ENCODE measurements around the gene CHFR. TPM values are rescaled to one million over a fixed set of nuclear protein-coding genes. Genes with fewer than 3 reads are reported as not detected.
"Not testable (repeated sequence)": the region's sequence is repeated elsewhere in the genome, so short reads cannot be mapped to it uniquely, and the experiment has no call there.

CHFR gene
- total and polyA plus RNA-seq, 8 donors: 14.7 to 107 (median 59.2) TPM

GRCh38 chr12:132797820-132798570 lies 89.4 kb downstream of the CHFR start:
- peaks cover 94 to 96% (median 96%) of the 10 kb centered on the region in 4 donors for H3K36me3 ChIP-seq
- TF ChIP-seq EP300 (IDR thresholded peaks at IDR 0.05) (no peak), CTCF (IDR thresholded peaks at IDR 0.05) (no peak), POLR2A (IDR thresholded peaks at IDR 0.05) (no peak), POLR2AphosphoS5 (IDR thresholded peaks at IDR 0.05) (no peak)
- intact Hi-C loops (cut with DNase I; ENCODE audit: low total_unique reads): no loop called here
- no peaks in the 10 kb centered on the region for H3K9me3 ChIP-seq
- no peaks in the 10 kb centered on the region for H3K4me1 ChIP-seq
- no peak for DNase-seq
- no peaks in the 10 kb centered on the region for H3K27me3 ChIP-seq
- no peak overlapping the region for H3K27ac ChIP-seq
- H3K4me3 ChIP-seq: no peak overlapping the region
- 89 to 94% (median 91%) methylated on average over 21 to 24 of the region's 24 CpGs for WGBS, 5 donors

- no peak for TF ChIP-seq CTCF (IDR thresholded peaks at IDR 0.05)
- TF ChIP-seq POLR2A (IDR thresholded peaks at IDR 0.05): no peak
- no peak for TF ChIP-seq POLR2AphosphoS5 (IDR thresholded peaks at IDR 0.05)
- TF ChIP-seq EP300 (IDR thresholded peaks at IDR 0.05): no peak
These were observed 91.6 kb downstream of the CHFR start for GRCh38 chr12:132795847-132796246.

GRCh38 chr12:132791940-132792339 lies 95.5 kb downstream of the CHFR start:
- H3K4me1 ChIP-seq; H3K9me3 ChIP-seq; intact Hi-C loops (cut with DNase I; ENCODE audit: low total_unique reads); H3K27ac ChIP-seq; DNase-seq; H3K4me3 ChIP-seq; H3K27me3 ChIP-seq: not testable (repeated sequence)
- peaks cover 63 to 96% (median 92%) of the 10 kb centered on the region in 4 donors for H3K36me3 ChIP-seq
- 85 to 98% (median 96%) methylated on average over 2 of the region's 2 CpGs for WGBS, 5 donors

More at GRCh38 chr12:132795847-132796246, 91.6 kb downstream of the CHFR start:
- no peaks in the 10 kb centered on the region for H3K9me3 ChIP-seq
- H3K27me3 ChIP-seq: no peaks in the 10 kb centered on the region
- no peak for DNase-seq
- WGBS, 5 donors: 94 to 96% (median 95%) methylated on average over 14 of the region's 14 CpGs
- intact Hi-C loops (cut with DNase I; ENCODE audit: low total_unique reads): no loop called here
- H3K4me1 ChIP-seq: no peaks in the 10 kb centered on the region
- H3K4me3 ChIP-seq: no peak overlapping the region
- peaks cover 72 to 96% (median 93%) of the 10 kb centered on the region in 4 donors for H3K36me3 ChIP-seq
- no peak overlapping the region for H3K27ac ChIP-seq

- TF ChIP-seq POLR2A (IDR thresholded peaks at IDR 0.05): no peak
- TF ChIP-seq POLR2AphosphoS5 (IDR thresholded peaks at IDR 0.05): no peak
- Histone ChIP-seq H3K27me3 (no peaks in the 10 kb centered on the region), H3K9me3 (no peaks in the 10 kb centered on the region), H3K27ac (no peak overlapping the region), H3K4me3 (no peak overlapping the region), H3K36me3 (peaks cover 54 to 96% (median 92%) of the 10 kb centered on the region in 4 donors), H3K4me1 (no peaks in the 10 kb centered on the region)
- intact Hi-C loops (cut with DNase I; ENCODE audit: low total_unique reads): no loop called here
- no peak for DNase-seq
- WGBS, 5 donors: 94 to 99% (median 96%) methylated on average over 21 of the region's 21 CpGs
These were observed 98.3 kb downstream of the CHFR start for GRCh38 chr12:132789099-132789471.

- H3K36me3 ChIP-seq: peaks cover 54 to 96% (median 92%) of the 10 kb centered on the region in 4 donors
- H3K27ac ChIP-seq: no peak overlapping the region
- no peak for DNase-seq
- no peaks in the 10 kb centered on the region for H3K27me3 ChIP-seq
- WGBS, 5 donors: 94 to 97% (median 95%) methylated on average over 20 to 29 of the region's 29 CpGs
- H3K4me3 ChIP-seq: no peak overlapping the region
- intact Hi-C loops (cut with DNase I; ENCODE audit: low total_unique reads): no loop called here
- TF ChIP-seq POLR2AphosphoS5 (IDR thresholded peaks at IDR 0.05) (no peak), EP300 (IDR thresholded peaks at IDR 0.05) (no peak), CTCF (IDR thresholded peaks at IDR 0.05) (no peak), POLR2A (IDR thresholded peaks at IDR 0.05) (no peak)
- no peaks in the 10 kb centered on the region for H3K4me1 ChIP-seq
- H3K9me3 ChIP-seq: no peaks in the 10 kb centered on the region
These were observed 98.9 kb downstream of the CHFR start for GRCh38 chr12:132788375-132789098.

Measured in stomach (tissue), 9 donors.